ENCODE results near the gene SCAP. TPM values are rescaled to one million over a fixed set of nuclear protein-coding genes. Genes with fewer than 3 reads are reported as not detected.

SCAP gene
- total and polyA plus RNA-seq, 2 of the 13 experiments (the other 11 are each of a cell fraction or from before 2014, with no cell fraction given) = 40.4 to 53.3 TPM

DNA sequence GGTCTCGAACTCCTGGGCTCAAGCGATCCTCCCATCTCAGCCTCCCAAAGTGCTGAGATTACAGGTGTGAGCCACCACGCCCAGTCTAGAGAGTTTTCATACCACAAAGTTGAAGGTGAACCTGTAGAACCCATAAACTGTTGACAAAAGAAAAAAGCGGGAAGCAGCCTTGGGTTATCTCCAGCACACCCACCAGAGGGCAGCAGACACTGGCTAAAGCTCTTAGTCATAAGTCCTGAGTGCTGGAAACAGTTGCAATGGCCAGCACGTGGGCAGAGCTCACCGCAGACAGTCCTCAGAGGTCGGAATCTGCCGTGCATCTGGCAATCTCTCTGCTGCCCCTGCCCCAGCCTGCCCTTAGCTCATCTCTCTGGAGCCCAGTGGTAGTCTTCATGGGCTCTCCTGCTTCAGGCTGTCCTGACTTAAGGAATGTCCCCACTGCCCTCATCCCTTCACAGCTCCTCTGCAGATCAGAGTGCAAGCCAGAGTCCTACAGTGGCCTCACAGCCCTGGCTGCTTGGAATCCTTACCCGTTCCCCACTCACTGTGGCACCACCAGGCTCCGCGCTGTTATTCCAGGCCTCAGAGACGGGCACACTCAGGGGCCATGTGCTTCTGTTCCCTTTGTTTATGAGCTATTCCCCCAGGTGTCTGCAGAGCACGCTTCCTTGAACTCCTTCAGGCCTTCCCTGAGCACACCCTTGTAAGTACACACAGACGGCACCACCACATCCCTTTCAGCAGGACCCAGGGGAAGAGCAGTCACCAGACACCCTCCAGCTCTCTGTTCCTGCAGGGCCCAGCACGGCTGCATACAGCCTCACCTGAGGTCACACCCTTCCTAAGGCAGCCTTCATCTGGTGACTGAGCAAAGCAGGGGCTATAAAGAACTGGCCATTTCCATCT is 46.6 kb upstream of the SCAP start (continued):
- TF ChIP-seq, protein P1, sequence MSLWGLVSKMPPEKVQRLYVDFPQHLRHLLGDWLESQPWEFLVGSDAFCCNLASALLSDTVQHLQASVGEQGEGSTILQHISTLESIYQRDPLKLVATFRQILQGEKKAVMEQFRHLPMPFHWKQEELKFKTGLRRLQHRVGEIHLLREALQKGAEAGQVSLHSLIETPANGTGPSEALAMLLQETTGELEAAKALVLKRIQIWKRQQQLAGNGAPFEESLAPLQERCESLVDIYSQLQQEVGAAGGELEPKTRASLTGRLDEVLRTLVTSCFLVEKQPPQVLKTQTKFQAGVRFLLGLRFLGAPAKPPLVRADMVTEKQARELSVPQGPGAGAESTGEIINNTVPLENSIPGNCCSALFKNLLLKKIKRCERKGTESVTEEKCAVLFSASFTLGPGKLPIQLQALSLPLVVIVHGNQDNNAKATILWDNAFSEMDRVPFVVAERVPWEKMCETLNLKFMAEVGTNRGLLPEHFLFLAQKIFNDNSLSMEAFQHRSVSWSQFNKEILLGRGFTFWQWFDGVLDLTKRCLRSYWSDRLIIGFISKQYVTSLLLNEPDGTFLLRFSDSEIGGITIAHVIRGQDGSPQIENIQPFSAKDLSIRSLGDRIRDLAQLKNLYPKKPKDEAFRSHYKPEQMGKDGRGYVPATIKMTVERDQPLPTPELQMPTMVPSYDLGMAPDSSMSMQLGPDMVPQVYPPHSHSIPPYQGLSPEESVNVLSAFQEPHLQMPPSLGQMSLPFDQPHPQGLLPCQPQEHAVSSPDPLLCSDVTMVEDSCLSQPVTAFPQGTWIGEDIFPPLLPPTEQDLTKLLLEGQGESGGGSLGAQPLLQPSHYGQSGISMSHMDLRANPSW (CRISPR knock-in tag; IDR thresholded peaks at IDR 0.05; ENCODE audit: borderline replicate concordance) = no peak
- TF ChIP-seq KDM1A (CRISPR knock-in tag; IDR thresholded peaks at IDR 0.05) (no peak), TRIM24 (CRISPR knock-in tag; IDR thresholded peaks at IDR 0.05) (no peak), ZNF562 (CRISPR knock-in tag; IDR thresholded peaks at IDR 0.05; ENCODE audit: borderline replicate concordance) (no peak), ZNF256 (CRISPR knock-in tag; conservative IDR thresholded peaks at IDR 0.05) (0 out of 2 replicates have a peak, but pooled peaks have one; percentile 34), BCL6 (CRISPR knock-in tag; IDR thresholded peaks at IDR 0.05) (no peak), ASH2L (IDR thresholded peaks at IDR 0.05; ENCODE audit: insufficient read length, low read depth, low read length) (no peak), ZNF720 (CRISPR knock-in tag; IDR thresholded peaks at IDR 0.05) (no peak), ZNF713 (CRISPR knock-in tag; IDR thresholded peaks at IDR 0.05) (no peak), ATF7-NPFF (CRISPR knock-in tag; IDR thresholded peaks at IDR 0.05; ENCODE audit: low read depth) (no peak), KAT7 (CRISPR knock-in tag; IDR thresholded peaks at IDR 0.05; ENCODE audit: borderline replicate concordance) (peak; percentile 44; the same call in 1 of the 2 replicates), ZNF282 (IDR thresholded peaks at IDR 0.05; ENCODE audit: partially characterized antibody) (no peak), KDM5A (IDR thresholded peaks at IDR 0.05; ENCODE audit: borderline replicate concordance, low read length) (no peak)
- TF ChIP-seq, protein P2, sequence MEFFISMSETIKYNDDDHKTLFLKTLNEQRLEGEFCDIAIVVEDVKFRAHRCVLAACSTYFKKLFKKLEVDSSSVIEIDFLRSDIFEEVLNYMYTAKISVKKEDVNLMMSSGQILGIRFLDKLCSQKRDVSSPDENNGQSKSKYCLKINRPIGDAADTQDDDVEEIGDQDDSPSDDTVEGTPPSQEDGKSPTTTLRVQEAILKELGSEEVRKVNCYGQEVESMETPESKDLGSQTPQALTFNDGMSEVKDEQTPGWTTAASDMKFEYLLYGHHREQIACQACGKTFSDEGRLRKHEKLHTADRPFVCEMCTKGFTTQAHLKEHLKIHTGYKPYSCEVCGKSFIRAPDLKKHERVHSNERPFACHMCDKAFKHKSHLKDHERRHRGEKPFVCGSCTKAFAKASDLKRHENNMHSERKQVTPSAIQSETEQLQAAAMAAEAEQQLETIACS (CRISPR knock-in tag; IDR thresholded peaks at IDR 0.05) = no peak
- TF ChIP-seq, protein P3, sequence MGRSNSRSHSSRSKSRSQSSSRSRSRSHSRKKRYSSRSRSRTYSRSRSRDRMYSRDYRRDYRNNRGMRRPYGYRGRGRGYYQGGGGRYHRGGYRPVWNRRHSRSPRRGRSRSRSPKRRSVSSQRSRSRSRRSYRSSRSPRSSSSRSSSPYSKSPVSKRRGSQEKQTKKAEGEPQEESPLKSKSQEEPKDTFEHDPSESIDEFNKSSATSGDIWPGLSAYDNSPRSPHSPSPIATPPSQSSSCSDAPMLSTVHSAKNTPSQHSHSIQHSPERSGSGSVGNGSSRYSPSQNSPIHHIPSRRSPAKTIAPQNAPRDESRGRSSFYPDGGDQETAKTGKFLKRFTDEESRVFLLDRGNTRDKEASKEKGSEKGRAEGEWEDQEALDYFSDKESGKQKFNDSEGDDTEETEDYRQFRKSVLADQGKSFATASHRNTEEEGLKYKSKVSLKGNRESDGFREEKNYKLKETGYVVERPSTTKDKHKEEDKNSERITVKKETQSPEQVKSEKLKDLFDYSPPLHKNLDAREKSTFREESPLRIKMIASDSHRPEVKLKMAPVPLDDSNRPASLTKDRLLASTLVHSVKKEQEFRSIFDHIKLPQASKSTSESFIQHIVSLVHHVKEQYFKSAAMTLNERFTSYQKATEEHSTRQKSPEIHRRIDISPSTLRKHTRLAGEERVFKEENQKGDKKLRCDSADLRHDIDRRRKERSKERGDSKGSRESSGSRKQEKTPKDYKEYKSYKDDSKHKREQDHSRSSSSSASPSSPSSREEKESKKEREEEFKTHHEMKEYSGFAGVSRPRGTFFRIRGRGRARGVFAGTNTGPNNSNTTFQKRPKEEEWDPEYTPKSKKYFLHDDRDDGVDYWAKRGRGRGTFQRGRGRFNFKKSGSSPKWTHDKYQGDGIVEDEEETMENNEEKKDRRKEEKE (IDR thresholded peaks at IDR 0.05) = no peak
- TF ChIP-seq, protein P4, sequence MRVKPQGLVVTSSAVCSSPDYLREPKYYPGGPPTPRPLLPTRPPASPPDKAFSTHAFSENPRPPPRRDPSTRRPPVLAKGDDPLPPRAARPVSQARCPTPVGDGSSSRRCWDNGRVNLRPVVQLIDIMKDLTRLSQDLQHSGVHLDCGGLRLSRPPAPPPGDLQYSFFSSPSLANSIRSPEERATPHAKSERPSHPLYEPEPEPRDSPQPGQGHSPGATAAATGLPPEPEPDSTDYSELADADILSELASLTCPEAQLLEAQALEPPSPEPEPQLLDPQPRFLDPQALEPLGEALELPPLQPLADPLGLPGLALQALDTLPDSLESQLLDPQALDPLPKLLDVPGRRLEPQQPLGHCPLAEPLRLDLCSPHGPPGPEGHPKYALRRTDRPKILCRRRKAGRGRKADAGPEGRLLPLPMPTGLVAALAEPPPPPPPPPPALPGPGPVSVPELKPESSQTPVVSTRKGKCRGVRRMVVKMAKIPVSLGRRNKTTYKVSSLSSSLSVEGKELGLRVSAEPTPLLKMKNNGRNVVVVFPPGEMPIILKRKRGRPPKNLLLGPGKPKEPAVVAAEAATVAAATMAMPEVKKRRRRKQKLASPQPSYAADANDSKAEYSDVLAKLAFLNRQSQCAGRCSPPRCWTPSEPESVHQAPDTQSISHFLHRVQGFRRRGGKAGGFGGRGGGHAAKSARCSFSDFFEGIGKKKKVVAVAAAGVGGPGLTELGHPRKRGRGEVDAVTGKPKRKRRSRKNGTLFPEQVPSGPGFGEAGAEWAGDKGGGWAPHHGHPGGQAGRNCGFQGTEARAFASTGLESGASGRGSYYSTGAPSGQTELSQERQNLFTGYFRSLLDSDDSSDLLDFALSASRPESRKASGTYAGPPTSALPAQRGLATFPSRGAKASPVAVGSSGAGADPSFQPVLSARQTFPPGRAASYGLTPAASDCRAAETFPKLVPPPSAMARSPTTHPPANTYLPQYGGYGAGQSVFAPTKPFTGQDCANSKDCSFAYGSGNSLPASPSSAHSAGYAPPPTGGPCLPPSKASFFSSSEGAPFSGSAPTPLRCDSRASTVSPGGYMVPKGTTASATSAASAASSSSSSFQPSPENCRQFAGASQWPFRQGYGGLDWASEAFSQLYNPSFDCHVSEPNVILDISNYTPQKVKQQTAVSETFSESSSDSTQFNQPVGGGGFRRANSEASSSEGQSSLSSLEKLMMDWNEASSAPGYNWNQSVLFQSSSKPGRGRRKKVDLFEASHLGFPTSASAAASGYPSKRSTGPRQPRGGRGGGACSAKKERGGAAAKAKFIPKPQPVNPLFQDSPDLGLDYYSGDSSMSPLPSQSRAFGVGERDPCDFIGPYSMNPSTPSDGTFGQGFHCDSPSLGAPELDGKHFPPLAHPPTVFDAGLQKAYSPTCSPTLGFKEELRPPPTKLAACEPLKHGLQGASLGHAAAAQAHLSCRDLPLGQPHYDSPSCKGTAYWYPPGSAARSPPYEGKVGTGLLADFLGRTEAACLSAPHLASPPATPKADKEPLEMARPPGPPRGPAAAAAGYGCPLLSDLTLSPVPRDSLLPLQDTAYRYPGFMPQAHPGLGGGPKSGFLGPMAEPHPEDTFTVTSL (CRISPR knock-in tag; IDR thresholded peaks at IDR 0.05; ENCODE audit: borderline replicate concordance) = no peak

Data from HepG2 (cell line).